Natural killer cell (primary cell): ENCODE measurements around the gene SWSAP1. TPM values are rescaled to one million over a fixed set of nuclear protein-coding genes. Genes with fewer than 3 reads are reported as not detected.
"Not testable (repeated sequence)": the region's sequence is repeated elsewhere in the genome, so short reads cannot be mapped to it uniquely, and the experiment has no call there.

Source experiments
- ATAC-seq, 3 donors: fragments of 150-1000 bp in 2 of 3; fragments of 200-7000 bp in 1 of 3; cut with Tn5 transposase; 1 replicate in 1 of 3; 2 replicates in 2 of 3; pipeline ENCODE4 v1.10.0; 2021; ENCODE audit warnings: mild to moderate bottlenecking in 2 of 3, moderate library complexity in 2 of 3
- DNase-seq, 2 donors: peaks; one replicate each; pipeline versions ENCODE4 v3.0.0 to v3.0.0-alpha.2; 2013 to 2021; ENCODE audit warnings: mixed read lengths in 1 of 2
- H3K27ac ChIP-seq: one replicate; pipeline ENCODE4 v1.5.1; 2013; ENCODE audit warnings: mild to moderate bottlenecking, low read length
- H3K27me3 ChIP-seq: one replicate; pipeline ENCODE4 v1.6.1; 2013; ENCODE audit warnings: low read length; ENCODE audit not compliant: control insufficient read depth, insufficient read depth
- H3K36me3 ChIP-seq: one replicate; pipeline ENCODE4 v1.6.1; 2013; ENCODE audit warnings: low read length; ENCODE audit not compliant: control insufficient read depth, insufficient read depth
- H3K4me1 ChIP-seq: one replicate; pipeline ENCODE4 v1.6.1; 2013; ENCODE audit warnings: low read length; ENCODE audit not compliant: control insufficient read depth, insufficient read depth
- H3K4me3 ChIP-seq: one replicate; pipeline ENCODE4 v1.5.1; 2013; ENCODE audit warnings: low read length
- H3K9me3 ChIP-seq: one replicate; pipeline ENCODE4 v1.6.1; 2013; ENCODE audit warnings: low read length; ENCODE audit not compliant: control insufficient read depth, insufficient read depth
- H3K27ac Mint-ChIP-seq, 2 donors: one replicate each; pipeline ENCODE4 v1.8.0; 2022; ENCODE audit warnings: mild to moderate bottlenecking in 2 of 2, mixed read lengths in 2 of 2, moderate library complexity in 1 of 2
- H3K27me3 Mint-ChIP-seq, 2 donors: one replicate each; pipeline ENCODE4 v1.8.0; 2022; ENCODE audit warnings: low read depth in 2 of 2, mixed read lengths in 2 of 2
- H3K36me3 Mint-ChIP-seq: one replicate; pipeline ENCODE4 v1.8.0; 2022; ENCODE audit warnings: mixed read lengths
- H3K4me1 Mint-ChIP-seq, 2 donors: one replicate each; pipeline ENCODE4 v1.8.0; 2022; ENCODE audit warnings: mixed read lengths in 2 of 2
- H3K4me3 Mint-ChIP-seq: one replicate; pipeline ENCODE4 v1.8.0; 2022; ENCODE audit warnings: mild to moderate bottlenecking, moderate library complexity, mixed read lengths
- H3K9me3 Mint-ChIP-seq, 2 donors: one replicate each; pipeline ENCODE4 v1.8.0; 2022; ENCODE audit warnings: mixed read lengths in 2 of 2
- WGBS: methylation state at CpG from one replicate; pipeline ENCODE4 v1.1.7; 2013; ENCODE audit warnings: missing lambda C conversion rate; ENCODE audit not compliant: insufficient coverage; 5-methylcytosine and 5-hydroxymethylcytosine counted together
- intact Hi-C: fragments of 100-400 bp; cut with micrococcal nuclease; formaldehyde crosslinking; loops from one replicate; pipeline ENCODE4 v1.14.2; 2022
- total RNA-seq, 4 donors: library from RNA; stranded (reverse); fragments of 120-200 nt in 1 of 4; gene quantifications; one replicate each; pipeline versions ENCODE4 v1.2.3 to v1.2.4, GENCODE V29; 2013 to 2022
- TF ChIP-seq, protein P1 (sequence below): fragments of 200-600 bp; IDR thresholded peaks from one replicate; pipeline ENCODE4 v1.8.0; 2022; ENCODE audit warnings: antibody characterized with exemption

The SWSAP1 gene
- total RNA-seq, 3 donors from 2014 or later (not counting 1 experiment from before 2014, with no cell fraction given), result 2.1 to 2.9 (median 2.8) TPM

DNA sequence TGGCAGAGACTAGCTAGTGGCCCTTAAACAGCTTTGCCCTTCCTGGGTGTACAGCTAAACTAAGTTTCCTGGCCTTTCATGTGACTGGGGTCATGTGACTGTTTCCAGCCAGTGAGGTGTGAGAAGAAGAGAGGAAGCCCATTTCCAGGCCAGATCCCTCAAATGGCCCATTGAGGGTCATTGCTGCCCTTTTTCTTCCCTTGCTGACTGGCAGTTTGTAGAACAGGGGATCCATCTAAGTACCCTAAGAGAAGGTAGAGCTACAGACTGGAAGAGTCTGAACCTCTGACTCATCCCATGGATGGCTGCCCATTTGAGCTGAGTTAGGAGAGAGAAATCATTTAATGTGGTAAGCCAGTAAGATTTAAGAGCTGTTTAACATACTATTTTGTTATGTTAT is 2.8 kb downstream of the SWSAP1 start:
- H3K27ac ChIP-seq, result no peak overlapping the region
- Mint-ChIP-seq H3K9me3 (no peaks in the 10 kb centered on the region), H3K27ac (peak overlapping the region; percentile 47 to 64), H3K27me3 (peaks cover 0 to 8% of the 10 kb centered on the region in 2 donors), H3K36me3 (no peaks in the 10 kb centered on the region), H3K4me1 (peaks cover 24 to 28% of the 10 kb centered on the region in 2 donors), H3K4me3 (no peak overlapping the region)
- ATAC-seq, result no peak
- H3K9me3 ChIP-seq, result no peaks in the 10 kb centered on the region
- no peaks in the 10 kb centered on the region for H3K36me3 ChIP-seq
- peak in 1 of 2 donors; percentile 28 for DNase-seq
- intact Hi-C loops, result loop anchor here (10.0 kb wide), 1 partner anchor 128 kb away; the partner anchor contains the start of gene ZNF653
- H3K4me3 ChIP-seq, result no peak overlapping the region
- H3K27me3 ChIP-seq, result peaks cover 4% of the 10 kb centered on the region
- H3K4me1 ChIP-seq, result peaks cover 55% of the 10 kb centered on the region
- TF ChIP-seq, protein P1, sequence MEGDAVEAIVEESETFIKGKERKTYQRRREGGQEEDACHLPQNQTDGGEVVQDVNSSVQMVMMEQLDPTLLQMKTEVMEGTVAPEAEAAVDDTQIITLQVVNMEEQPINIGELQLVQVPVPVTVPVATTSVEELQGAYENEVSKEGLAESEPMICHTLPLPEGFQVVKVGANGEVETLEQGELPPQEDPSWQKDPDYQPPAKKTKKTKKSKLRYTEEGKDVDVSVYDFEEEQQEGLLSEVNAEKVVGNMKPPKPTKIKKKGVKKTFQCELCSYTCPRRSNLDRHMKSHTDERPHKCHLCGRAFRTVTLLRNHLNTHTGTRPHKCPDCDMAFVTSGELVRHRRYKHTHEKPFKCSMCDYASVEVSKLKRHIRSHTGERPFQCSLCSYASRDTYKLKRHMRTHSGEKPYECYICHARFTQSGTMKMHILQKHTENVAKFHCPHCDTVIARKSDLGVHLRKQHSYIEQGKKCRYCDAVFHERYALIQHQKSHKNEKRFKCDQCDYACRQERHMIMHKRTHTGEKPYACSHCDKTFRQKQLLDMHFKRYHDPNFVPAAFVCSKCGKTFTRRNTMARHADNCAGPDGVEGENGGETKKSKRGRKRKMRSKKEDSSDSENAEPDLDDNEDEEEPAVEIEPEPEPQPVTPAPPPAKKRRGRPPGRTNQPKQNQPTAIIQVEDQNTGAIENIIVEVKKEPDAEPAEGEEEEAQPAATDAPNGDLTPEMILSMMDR, result no peak

DNA sequence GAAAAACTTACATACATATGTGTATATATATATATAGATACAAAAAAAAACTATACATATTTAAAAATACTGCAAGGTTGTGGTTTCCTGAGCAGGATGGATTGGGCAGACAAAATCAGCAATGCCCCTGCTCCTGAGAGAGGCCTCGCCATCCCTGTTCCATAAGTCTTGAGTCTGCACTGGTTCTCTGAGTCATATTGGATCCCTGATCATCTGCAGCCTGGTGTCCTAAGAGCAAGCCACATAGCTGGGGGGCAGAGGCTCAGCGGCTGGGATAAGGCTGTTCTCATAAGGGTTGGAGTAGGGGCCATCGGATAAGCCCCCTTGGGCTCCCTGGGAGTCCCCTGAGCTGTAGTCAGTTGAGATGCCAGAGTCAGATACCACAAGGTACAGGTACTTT is 3.3 kb downstream of the SWSAP1 start:
- no peak overlapping the region for H3K27ac ChIP-seq
- Mint-ChIP-seq H3K27me3 (peaks cover 0 to 11% of the 10 kb centered on the region in 2 donors), H3K4me1 (peaks cover 26 to 30% of the 10 kb centered on the region in 2 donors), H3K36me3 (no peaks in the 10 kb centered on the region), H3K9me3 (no peaks in the 10 kb centered on the region), H3K27ac (no peak overlapping the region), H3K4me3 (no peak overlapping the region)
- TF ChIP-seq, protein P1, result no peak
- H3K4me3 ChIP-seq, result no peak overlapping the region
- DNase-seq (no peak), ATAC-seq (no peak)
- 100% methylated on average over 3 of the region's 3 CpGs for WGBS
- H3K9me3 ChIP-seq, result no peaks in the 10 kb centered on the region
- intact Hi-C loops, result loop anchor here (10.0 kb wide), 1 partner anchor 127 kb away; the partner anchor contains the start of gene ZNF653
- peaks cover 6% of the 10 kb centered on the region for H3K27me3 ChIP-seq
- no peaks in the 10 kb centered on the region for H3K36me3 ChIP-seq
- peaks cover 59% of the 10 kb centered on the region for H3K4me1 ChIP-seq

DNA sequence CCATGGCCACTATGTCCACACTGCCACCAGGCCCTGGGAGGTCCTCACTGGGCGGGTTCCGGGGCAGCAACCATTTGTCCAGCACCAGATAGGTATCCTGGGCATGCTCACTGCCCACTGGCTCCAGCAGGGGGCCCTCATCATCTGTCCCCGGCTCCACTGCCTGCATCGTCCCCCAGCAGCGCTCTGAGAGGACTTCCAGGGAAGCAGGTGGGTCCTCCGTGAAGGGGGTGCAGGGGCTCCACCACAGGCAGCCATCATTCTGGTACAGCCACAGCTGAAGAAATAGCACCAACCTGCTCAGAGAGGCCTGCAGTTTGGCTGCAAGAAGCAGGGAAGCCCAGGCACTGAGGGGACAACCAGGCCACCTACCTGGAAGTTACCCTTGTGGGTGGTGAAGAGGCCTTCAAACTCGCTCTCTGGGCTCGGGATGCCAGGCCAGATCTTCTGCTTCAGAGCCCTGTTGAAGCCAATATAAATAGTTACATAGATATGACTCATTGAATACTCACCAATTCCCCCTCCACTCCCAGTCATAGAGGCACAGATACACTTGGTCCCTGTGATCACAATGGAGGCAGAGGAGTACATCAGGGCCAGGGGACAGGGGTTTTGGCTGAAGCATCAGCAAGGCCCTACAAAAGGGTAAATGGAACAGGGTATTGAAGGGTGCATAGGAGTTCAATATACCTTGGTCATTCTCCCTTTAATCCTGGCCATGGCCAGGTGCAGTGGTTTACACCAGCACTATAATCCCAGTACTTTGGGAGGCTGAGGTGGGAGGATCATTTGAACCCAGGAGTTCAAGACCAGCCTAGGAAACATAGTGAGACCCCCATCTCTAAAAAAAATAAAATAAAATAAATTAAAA is 4.1 kb downstream of the SWSAP1 start:
- peak; percentile 30 to 37 for DNase-seq
- 71% methylated on average over 7 of the region's 8 CpGs for WGBS
- no peaks in the 10 kb centered on the region for H3K9me3 ChIP-seq
- Mint-ChIP-seq H3K4me3 (no peak overlapping the region), H3K27ac (no peak overlapping the region), H3K9me3 (no peaks in the 10 kb centered on the region), H3K27me3 (peaks cover 0 to 17% of the 10 kb centered on the region in 2 donors), H3K4me1 (peaks cover 29 to 37% of the 10 kb centered on the region in 2 donors), H3K36me3 (no peaks in the 10 kb centered on the region)
- intact Hi-C loops, result loop anchor here (10.0 kb wide), 1 partner anchor 126 kb away; the partner anchor contains the start of gene ZNF653
- H3K27ac ChIP-seq, result no peak overlapping the region
- no peak overlapping the region for H3K4me3 ChIP-seq
- TF ChIP-seq, protein P1, result peak; percentile 30
- ATAC-seq, result no peak
- peaks cover 13% of the 10 kb centered on the region for H3K27me3 ChIP-seq
- H3K36me3 ChIP-seq, result no peaks in the 10 kb centered on the region
- H3K4me1 ChIP-seq, result peaks cover 66% of the 10 kb centered on the region

DNA sequence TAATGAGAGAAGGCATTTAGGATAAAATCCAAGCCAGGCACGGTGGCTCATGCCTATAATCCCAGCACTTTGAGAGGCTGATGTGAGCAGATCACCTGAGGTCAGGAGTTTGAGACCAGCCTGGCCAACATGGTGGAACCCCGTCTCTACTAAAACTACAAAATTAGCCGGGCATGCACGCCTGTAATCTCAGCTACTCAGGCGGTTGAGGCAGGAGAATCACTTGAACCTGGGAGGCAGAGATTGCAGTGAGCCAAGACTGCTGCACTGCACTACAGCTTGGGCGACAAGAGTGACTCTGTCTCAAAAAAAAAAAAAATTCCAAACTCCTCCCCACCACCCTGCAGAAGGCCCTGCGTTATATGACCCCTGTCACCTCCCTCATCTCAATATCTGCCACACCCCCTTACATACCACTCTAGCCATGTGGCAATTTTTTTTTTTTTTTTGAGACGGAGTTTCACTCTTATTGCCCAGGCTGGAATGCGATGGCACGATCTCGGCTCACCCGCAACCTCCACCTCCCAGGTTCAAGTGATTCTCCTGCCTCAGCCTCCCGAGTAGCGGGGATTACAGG is 4.9 kb downstream of the SWSAP1 start:
- not testable (repeated sequence) for H3K36me3 Mint-ChIP-seq, H3K4me3 Mint-ChIP-seq, DNase-seq, ATAC-seq, H3K4me3 ChIP-seq, H3K27ac ChIP-seq, H3K9me3 Mint-ChIP-seq, H3K9me3 ChIP-seq, H3K36me3 ChIP-seq
- Mint-ChIP-seq H3K27me3 (peaks cover 0 to 17% of the 10 kb centered on the region in 2 donors), H3K27ac (peak overlapping the region in 1 of 2 donors; percentile 97), H3K4me1 (peaks cover 29 to 37% of the 10 kb centered on the region in 2 donors)
- intact Hi-C loops, result loop anchor here (10.0 kb wide), 1 partner anchor 125 kb away; the partner anchor contains the start of gene ZNF653
- Histone ChIP-seq H3K27me3 (peaks cover 14% of the 10 kb centered on the region), H3K4me1 (peaks cover 65% of the 10 kb centered on the region)
- WGBS, result 97% methylated on average over 14 of the region's 14 CpGs
